Testis (tissue), 5 donors: ENCODE measurements around the gene UBA7. TPM values are rescaled to one million over a fixed set of nuclear protein-coding genes. Genes with fewer than 3 reads are reported as not detected.

Experiments
- DNase-seq: peaks from one replicate; pipeline ENCODE4 v3.0.0-alpha.2; 2019
- H3K27ac ChIP-seq, 2 donors: fragments of 200-600 bp; sonication (generic); one replicate each; pipeline ENCODE4 v1.5.1; 2019
- H3K27me3 ChIP-seq: fragments of 200-600 bp; sonication (generic); one replicate; pipeline ENCODE4 v1.5.1; 2019
- H3K36me3 ChIP-seq: fragments of 200-600 bp; sonication (generic); one replicate; pipeline ENCODE4 v1.5.1; 2017; ENCODE audit warnings: low read depth; ENCODE audit errors: missing control alignments
- H3K4me1 ChIP-seq: fragments of 200-600 bp; sonication (generic); one replicate; pipeline ENCODE4 v1.5.1; 2019
- H3K4me3 ChIP-seq, 2 donors: fragments of 200-600 bp; sonication (generic); one replicate each; pipeline ENCODE4 v1.5.1; 2017 to 2019
- H3K9me3 ChIP-seq: fragments of 200-600 bp; sonication (generic); one replicate; pipeline ENCODE4 v1.5.1; 2017
- POLR2A ChIP-seq: fragments of 450-650 bp; IDR thresholded peaks from one replicate; pipeline ENCODE4 v1.6.1; 2017; ENCODE audit warnings: antibody characterized with exemption, mild to moderate bottlenecking, moderate library complexity
- WGBS, 2 donors: methylation state at CpG; one replicate each; pipeline ENCODE4 v1.1.5; 2018; 5-methylcytosine and 5-hydroxymethylcytosine counted together
- intact Hi-C: fragments of 100-400 bp; cut with DNase I; formaldehyde crosslinking; loops from one replicate; pipeline ENCODE4 v1.15.1; 2023; ENCODE audit warnings: low total_unique reads
- long read RNA-seq, 2 donors: transcript quantifications; one replicate each; lab custom pipeline, GENCODE V29; 2026
- polyA plus RNA-seq: library from polyadenylated mRNA; stranded (reverse); fragments of 350-450 nt; fragmentation: Illumina TruSeq; extraction: RNeasy Lipid Tissue Mini Kit (QIAGEN cat#74804); gene quantifications from one replicate; pipeline ENCODE4 v1.2.3, GENCODE V29; 2014; ENCODE audit warnings: low read depth, low replicate concordance; ENCODE audit not compliant: insufficient read depth
- total RNA-seq, 2 donors: library from RNA; depleted of rRNA; stranded (reverse); fragments of >200 nt; gene quantifications; one replicate each; pipeline ENCODE4 v1.2.3, GENCODE V29; 2016
- TF ChIP-seq, protein P1 (sequence below), 3 experiments: fragments of 450-650 bp in 2 of 3; fragments of 200-600 bp in 1 of 3; sonication (generic) in 1 of 3; IDR thresholded peaks; one replicate each; pipeline ENCODE4 v1.5.1; 2016 to 2019; ENCODE audit warnings: antibody characterized with exemption in 3 of 3, mild to moderate bottlenecking in 2 of 3, moderate library complexity in 1 of 3

UBA7 gene, protein sequence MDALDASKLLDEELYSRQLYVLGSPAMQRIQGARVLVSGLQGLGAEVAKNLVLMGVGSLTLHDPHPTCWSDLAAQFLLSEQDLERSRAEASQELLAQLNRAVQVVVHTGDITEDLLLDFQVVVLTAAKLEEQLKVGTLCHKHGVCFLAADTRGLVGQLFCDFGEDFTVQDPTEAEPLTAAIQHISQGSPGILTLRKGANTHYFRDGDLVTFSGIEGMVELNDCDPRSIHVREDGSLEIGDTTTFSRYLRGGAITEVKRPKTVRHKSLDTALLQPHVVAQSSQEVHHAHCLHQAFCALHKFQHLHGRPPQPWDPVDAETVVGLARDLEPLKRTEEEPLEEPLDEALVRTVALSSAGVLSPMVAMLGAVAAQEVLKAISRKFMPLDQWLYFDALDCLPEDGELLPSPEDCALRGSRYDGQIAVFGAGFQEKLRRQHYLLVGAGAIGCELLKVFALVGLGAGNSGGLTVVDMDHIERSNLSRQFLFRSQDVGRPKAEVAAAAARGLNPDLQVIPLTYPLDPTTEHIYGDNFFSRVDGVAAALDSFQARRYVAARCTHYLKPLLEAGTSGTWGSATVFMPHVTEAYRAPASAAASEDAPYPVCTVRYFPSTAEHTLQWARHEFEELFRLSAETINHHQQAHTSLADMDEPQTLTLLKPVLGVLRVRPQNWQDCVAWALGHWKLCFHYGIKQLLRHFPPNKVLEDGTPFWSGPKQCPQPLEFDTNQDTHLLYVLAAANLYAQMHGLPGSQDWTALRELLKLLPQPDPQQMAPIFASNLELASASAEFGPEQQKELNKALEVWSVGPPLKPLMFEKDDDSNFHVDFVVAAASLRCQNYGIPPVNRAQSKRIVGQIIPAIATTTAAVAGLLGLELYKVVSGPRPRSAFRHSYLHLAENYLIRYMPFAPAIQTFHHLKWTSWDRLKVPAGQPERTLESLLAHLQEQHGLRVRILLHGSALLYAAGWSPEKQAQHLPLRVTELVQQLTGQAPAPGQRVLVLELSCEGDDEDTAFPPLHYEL
- 10 to 100 TPM; 34.0 to 49.7 TPM for total RNA-seq
- polyA plus RNA-seq = 27.2 TPM
- long read RNA-seq, donor 1, partial matches to known transcripts = 0 of 1 reads
- long read RNA-seq, donor 1, other reads (novel, unspliced or antisense) = 0 of 1 reads
- long read RNA-seq, donor 2 = 0 reads

DNA sequence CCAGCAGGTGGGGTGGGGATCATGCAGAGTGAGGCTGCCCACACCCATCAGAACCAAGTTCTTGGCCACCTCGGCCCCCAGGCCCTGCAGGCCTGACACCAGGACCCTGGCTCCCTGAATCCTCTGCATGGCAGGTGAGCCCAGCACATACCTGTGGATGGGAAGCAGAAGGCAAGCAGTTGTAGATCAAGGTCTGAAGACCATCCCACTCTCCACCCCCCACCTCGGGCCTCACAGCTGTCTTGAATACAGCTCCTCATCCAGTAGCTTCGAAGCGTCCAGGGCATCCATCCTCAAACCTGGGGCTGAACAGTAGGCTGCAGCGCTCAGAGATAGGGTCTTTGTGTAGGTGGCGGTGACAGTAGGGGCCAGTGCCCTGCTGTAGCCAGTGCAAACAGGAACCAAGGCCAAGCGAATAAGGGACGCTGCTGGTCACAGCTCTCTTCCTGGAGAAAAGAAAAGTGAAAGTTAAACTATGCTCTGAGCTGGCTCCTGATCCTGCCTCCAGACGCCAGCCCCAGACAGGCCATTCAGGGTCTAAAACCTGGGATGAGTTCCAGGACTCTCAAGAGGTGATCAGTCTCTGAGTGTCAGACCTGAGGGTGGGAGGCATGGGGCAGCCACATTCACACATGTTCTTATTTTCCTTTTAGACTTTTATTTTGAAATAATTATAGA is at the start of gene UBA7:
Gene UBA7, minus strand, starts transcription at position 457 of the 678 bp plus-strand sequence. Its CDS starts 166 bp downstream, at position 291.
- Histone ChIP-seq H3K4me1 (peaks cover 12% of the 10 kb centered on the region), H3K27ac (peak within 1 kb of the TSS; percentile 42 to 71), H3K27me3 (no peaks in the 10 kb centered on the region), H3K9me3 (no peaks in the 10 kb centered on the region), H3K4me3 (peak within 1 kb of the TSS; percentile 36 to 41), H3K36me3 (no peaks in the 10 kb centered on the region)
- intact Hi-C loops = no loop called here
- TF ChIP-seq, protein P1, sequence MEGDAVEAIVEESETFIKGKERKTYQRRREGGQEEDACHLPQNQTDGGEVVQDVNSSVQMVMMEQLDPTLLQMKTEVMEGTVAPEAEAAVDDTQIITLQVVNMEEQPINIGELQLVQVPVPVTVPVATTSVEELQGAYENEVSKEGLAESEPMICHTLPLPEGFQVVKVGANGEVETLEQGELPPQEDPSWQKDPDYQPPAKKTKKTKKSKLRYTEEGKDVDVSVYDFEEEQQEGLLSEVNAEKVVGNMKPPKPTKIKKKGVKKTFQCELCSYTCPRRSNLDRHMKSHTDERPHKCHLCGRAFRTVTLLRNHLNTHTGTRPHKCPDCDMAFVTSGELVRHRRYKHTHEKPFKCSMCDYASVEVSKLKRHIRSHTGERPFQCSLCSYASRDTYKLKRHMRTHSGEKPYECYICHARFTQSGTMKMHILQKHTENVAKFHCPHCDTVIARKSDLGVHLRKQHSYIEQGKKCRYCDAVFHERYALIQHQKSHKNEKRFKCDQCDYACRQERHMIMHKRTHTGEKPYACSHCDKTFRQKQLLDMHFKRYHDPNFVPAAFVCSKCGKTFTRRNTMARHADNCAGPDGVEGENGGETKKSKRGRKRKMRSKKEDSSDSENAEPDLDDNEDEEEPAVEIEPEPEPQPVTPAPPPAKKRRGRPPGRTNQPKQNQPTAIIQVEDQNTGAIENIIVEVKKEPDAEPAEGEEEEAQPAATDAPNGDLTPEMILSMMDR (IDR thresholded peaks at IDR 0.05) = no peak
- TF ChIP-seq POLR2A = no peak
- 31 to 33% methylated on average over 5 to 9 of the region's 9 CpGs for WGBS, 2 donors
- peak; percentile 46 for DNase-seq

DNA sequence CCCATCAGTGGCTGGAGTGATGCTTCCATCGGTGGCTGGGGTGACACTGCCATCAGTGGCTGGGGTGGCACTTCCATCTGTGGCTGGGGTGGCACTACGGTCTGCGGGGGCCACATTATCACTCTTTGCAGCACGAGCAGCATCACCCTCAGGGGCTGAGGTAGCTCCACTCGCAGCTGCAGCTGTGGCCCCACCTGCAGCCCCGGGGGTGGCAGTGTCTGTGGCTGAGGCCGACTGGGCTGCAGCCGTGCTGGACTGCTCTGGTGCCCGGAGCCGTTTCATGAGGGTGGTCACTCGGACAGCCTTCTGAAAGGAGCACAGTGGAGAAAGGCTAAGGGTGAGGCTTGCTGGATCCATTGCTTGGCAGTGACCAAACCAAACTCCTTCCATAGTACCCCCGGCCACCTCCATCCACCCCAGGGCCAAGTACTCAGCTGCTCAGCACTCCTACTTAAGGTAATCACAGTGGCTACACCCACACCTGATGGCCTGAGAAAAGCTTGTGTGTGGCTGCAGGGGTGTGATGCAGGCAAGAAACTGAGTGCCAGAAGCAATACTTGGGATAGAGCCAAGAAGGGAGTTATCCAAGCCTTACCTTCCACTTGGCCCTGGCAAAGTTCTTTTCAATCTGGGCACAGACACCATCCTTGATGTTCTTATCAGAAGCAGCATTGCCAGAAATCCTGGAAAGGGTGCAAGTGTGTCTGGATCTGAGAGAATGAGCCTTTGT is 46.0 kb upstream of the UBA7 start:
- H3K27ac ChIP-seq = no peak overlapping the region
- no peaks in the 10 kb centered on the region for H3K27me3 ChIP-seq
- no peak for DNase-seq
- no peak overlapping the region for H3K4me3 ChIP-seq
- H3K9me3 ChIP-seq = no peaks in the 10 kb centered on the region
- intact Hi-C loops = no loop called here
- 73 to 80% methylated on average over 2 to 12 of the region's 12 CpGs for WGBS, 2 donors
- TF ChIP-seq POLR2A = no peak
- TF ChIP-seq, protein P1 (IDR thresholded peaks at IDR 0.05) = no peak
- H3K4me1 ChIP-seq = no peaks in the 10 kb centered on the region
- no peaks in the 10 kb centered on the region for H3K36me3 ChIP-seq

DNA sequence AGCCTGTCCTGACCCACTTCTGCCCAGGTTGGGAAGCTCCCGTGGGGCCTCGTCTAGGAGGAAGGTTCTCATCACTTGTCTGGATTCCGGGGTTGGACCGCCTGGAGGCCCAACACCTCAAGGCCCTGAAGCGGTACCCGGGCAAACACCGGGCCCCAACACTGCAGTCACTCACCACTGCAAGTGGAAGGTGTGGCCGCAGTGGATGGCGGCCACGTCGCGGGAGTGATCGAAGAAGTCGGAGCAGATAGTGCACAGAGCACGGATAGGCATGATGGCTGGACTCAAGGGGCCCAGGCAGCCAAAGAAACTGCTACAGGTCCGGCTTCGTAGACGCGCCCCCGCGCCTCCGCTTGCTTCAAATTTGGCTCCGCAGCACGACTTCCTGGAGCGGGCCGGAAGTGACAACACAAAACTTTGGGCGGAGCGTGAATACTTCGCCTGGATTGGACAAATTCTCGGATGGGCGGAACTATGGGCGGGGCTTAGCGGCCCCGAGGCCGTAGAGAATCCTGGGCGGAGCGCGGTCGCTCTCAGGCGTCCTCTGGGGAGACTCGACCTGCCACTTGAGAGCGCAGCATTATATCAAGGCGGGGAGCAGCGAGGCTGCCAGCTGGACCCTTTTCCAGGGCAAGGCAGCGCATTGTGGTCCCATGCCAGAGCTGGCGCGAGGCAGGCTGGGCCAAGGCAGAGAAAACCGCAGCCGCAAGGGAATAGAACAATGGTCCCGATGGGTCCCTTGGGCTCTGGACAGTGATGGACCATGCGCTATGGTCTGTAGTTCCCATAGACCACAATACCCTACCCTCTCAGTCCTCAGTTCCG is 42.6 kb upstream of the UBA7 start, which contains the start of gene TRAIP:
Gene TRAIP, minus strand, starts transcription at position 384 of the 825 bp plus-strand sequence. Its CDS starts 111 bp downstream, at position 273.
- Histone ChIP-seq H3K9me3 (no peaks in the 10 kb centered on the region), H3K4me1 (no peaks in the 10 kb centered on the region), H3K27me3 (no peaks in the 10 kb centered on the region), H3K36me3 (no peaks in the 10 kb centered on the region), H3K4me3 (peak within 1 kb of the TSS; percentile 46 to 67), H3K27ac (peak within 1 kb of the TSS; percentile 41 to 74)
- TF ChIP-seq, protein P1 (IDR thresholded peaks at IDR 0.05) = no peak
- TF ChIP-seq POLR2A = no peak
- intact Hi-C loops = no loop called here
- DNase-seq = peak; percentile 96
- WGBS, 2 donors = 4% methylated on average over 13 to 51 of the region's 52 CpGs
